Muscle layer of duodenum (tissue), 2 donors: ENCODE data around the gene ARHGEF28.

Experiments used
- H3K27ac ChIP-seq: one replicate; pipeline ENCODE4 v1.7.0; 2013; ENCODE audit warnings: mild to moderate bottlenecking, low read length
- H3K27me3 ChIP-seq: one replicate; pipeline ENCODE4 v1.7.0; 2013; ENCODE audit warnings: low read depth, mild to moderate bottlenecking, control low read depth, low read length
- H3K36me3 ChIP-seq, 2 donors: one replicate each; pipeline ENCODE4 v1.7.0; 2013; ENCODE audit warnings: low read length in 2 of 2, control low read depth in 1 of 2, mild to moderate bottlenecking in 1 of 2; ENCODE audit not compliant: insufficient read depth in 2 of 2, control insufficient read depth in 1 of 2
- H3K4me1 ChIP-seq, 2 donors: one replicate each; pipeline ENCODE4 v1.7.0; 2013; ENCODE audit warnings: low read length in 2 of 2, mild to moderate bottlenecking in 2 of 2, control low read depth in 1 of 2, moderate library complexity in 1 of 2; ENCODE audit not compliant: insufficient read depth in 2 of 2, control insufficient read depth in 1 of 2
- H3K4me3 ChIP-seq, 2 donors: one replicate each; pipeline ENCODE4 v1.7.0; 2013; ENCODE audit warnings: low read length in 2 of 2, low read depth in 1 of 2, mild to moderate bottlenecking in 1 of 2
- H3K9me3 ChIP-seq, 2 donors: one replicate each; pipeline ENCODE4 v1.7.0; 2013; ENCODE audit warnings: low read length in 2 of 2, control low read depth in 1 of 2, mild to moderate bottlenecking in 1 of 2; ENCODE audit not compliant: control insufficient read depth in 1 of 2
- donor health status: healthy.

Gene ARHGEF28

GRCh38 chr5:73960426-73960825, 334.4 kb downstream of the ARHGEF28 start:
- Histone ChIP-seq H3K9me3 (no peaks in the 10 kb centered on the region), H3K4me3 (no peak overlapping the region), H3K36me3 (no peaks in the 10 kb centered on the region), H3K27me3 (no peaks in the 10 kb centered on the region), H3K4me1 (no peaks in the 10 kb centered on the region), H3K27ac (no peak overlapping the region)

- Histone ChIP-seq H3K9me3 (no peaks in the 10 kb centered on the region), H3K4me1 (no peaks in the 10 kb centered on the region), H3K27me3 (no peaks in the 10 kb centered on the region), H3K36me3 (no peaks in the 10 kb centered on the region), H3K4me3 (no peak overlapping the region), H3K27ac (no peak overlapping the region)
Observed at GRCh38 chr5:73962801-73963425, 336.9 kb downstream of the ARHGEF28 start.

- Histone ChIP-seq H3K4me3 (no peak overlapping the region), H3K9me3 (no peaks in the 10 kb centered on the region), H3K36me3 (no peaks in the 10 kb centered on the region), H3K27ac (no peak overlapping the region), H3K4me1 (no peaks in the 10 kb centered on the region), H3K27me3 (no peaks in the 10 kb centered on the region)
Observed at GRCh38 chr5:73964352-73964865, 338.4 kb downstream of the ARHGEF28 start.

GRCh38 chr5:73966451-73966850, 340.5 kb downstream of the ARHGEF28 start:
- H3K4me3 ChIP-seq = no peak overlapping the region
- H3K36me3 ChIP-seq = no peaks in the 10 kb centered on the region
- H3K9me3 ChIP-seq = no peaks in the 10 kb centered on the region
- H3K4me1 ChIP-seq = no peaks in the 10 kb centered on the region
- H3K27ac ChIP-seq = no peak overlapping the region
- H3K27me3 ChIP-seq = no peaks in the 10 kb centered on the region

- no peak overlapping the region for H3K27ac ChIP-seq
- H3K36me3 ChIP-seq = no peaks in the 10 kb centered on the region
- no peaks in the 10 kb centered on the region for H3K9me3 ChIP-seq
- no peaks in the 10 kb centered on the region for H3K27me3 ChIP-seq
- H3K4me3 ChIP-seq = no peak overlapping the region
- no peaks in the 10 kb centered on the region for H3K4me1 ChIP-seq
Observed at GRCh38 chr5:73967347-73967746, 341.4 kb downstream of the ARHGEF28 start.

GRCh38 chr5:73968246-73968645, 342.2 kb downstream of the ARHGEF28 start:
- Histone ChIP-seq H3K9me3 (no peaks in the 10 kb centered on the region), H3K36me3 (no peaks in the 10 kb centered on the region), H3K27me3 (no peaks in the 10 kb centered on the region), H3K27ac (no peak overlapping the region), H3K4me1 (no peaks in the 10 kb centered on the region), H3K4me3 (no peak overlapping the region)

GRCh38 chr5:73968729-73969128, 342.7 kb downstream of the ARHGEF28 start:
- Histone ChIP-seq H3K4me3 (no peak overlapping the region), H3K27ac (no peak overlapping the region), H3K9me3 (no peaks in the 10 kb centered on the region)

GRCh38 chr5:73969195-73970036, 343.4 kb downstream of the ARHGEF28 start:
- H3K4me1 ChIP-seq = no peaks in the 10 kb centered on the region
- no peaks in the 10 kb centered on the region for H3K9me3 ChIP-seq
- no peak overlapping the region for H3K4me3 ChIP-seq
- H3K36me3 ChIP-seq = no peaks in the 10 kb centered on the region
- H3K27ac ChIP-seq = no peak overlapping the region
- no peaks in the 10 kb centered on the region for H3K27me3 ChIP-seq

More at GRCh38 chr5:73968729-73969128, 342.7 kb downstream of the ARHGEF28 start:
- H3K36me3 ChIP-seq = no peaks in the 10 kb centered on the region
- no peaks in the 10 kb centered on the region for H3K4me1 ChIP-seq
- H3K27me3 ChIP-seq = no peaks in the 10 kb centered on the region

GRCh38 chr5:73971326-73971725, 345.3 kb downstream of the ARHGEF28 start:
- H3K36me3 ChIP-seq = no peaks in the 10 kb centered on the region
- H3K27me3 ChIP-seq = no peaks in the 10 kb centered on the region
- no peaks in the 10 kb centered on the region for H3K9me3 ChIP-seq
- H3K4me3 ChIP-seq = no peak overlapping the region
- no peaks in the 10 kb centered on the region for H3K4me1 ChIP-seq
- no peak overlapping the region for H3K27ac ChIP-seq

- Histone ChIP-seq H3K9me3 (no peaks in the 10 kb centered on the region), H3K4me1 (no peaks in the 10 kb centered on the region), H3K27me3 (no peaks in the 10 kb centered on the region), H3K27ac (no peak overlapping the region), H3K36me3 (no peaks in the 10 kb centered on the region), H3K4me3 (no peak overlapping the region)
Observed at GRCh38 chr5:73973135-73973534, 347.1 kb downstream of the ARHGEF28 start.

GRCh38 chr5:73974871-73975360, 348.9 kb downstream of the ARHGEF28 start:
- H3K27ac ChIP-seq = no peak overlapping the region

More at GRCh38 chr5:73974871-73975360, 348.9 kb downstream of the ARHGEF28 start:
- H3K36me3 ChIP-seq = no peaks in the 10 kb centered on the region
- no peaks in the 10 kb centered on the region for H3K4me1 ChIP-seq
- H3K4me3 ChIP-seq = no peak overlapping the region
- no peaks in the 10 kb centered on the region for H3K27me3 ChIP-seq
- H3K9me3 ChIP-seq = no peaks in the 10 kb centered on the region
